Liver (tissue), 9 donors: Measurements from ENCODE around the gene FOXN3. TPM values are rescaled to one million over a fixed set of nuclear protein-coding genes. Genes with fewer than 3 reads are reported as not detected.

Experiments used
- DNase-seq: peaks from one replicate; pipeline ENCODE4 v3.0.0-alpha.2; 2017; ENCODE audit warnings: low spot score
- H3K27ac ChIP-seq, 2 donors: one replicate each; pipeline ENCODE4 v1.7.0; 2013; ENCODE audit warnings: inconsistent platforms in 2 of 2, low read length in 2 of 2, control low read depth in 1 of 2, low read depth in 1 of 2, mild to moderate bottlenecking in 1 of 2
- H3K27me3 ChIP-seq, 4 donors: one replicate each; pipeline versions ENCODE4 v1.6.1 to v1.7.0; 2013; ENCODE audit warnings: low read length in 3 of 4, inconsistent platforms in 1 of 4, mild to moderate bottlenecking in 1 of 4, moderate library complexity in 1 of 4; ENCODE audit not compliant: control insufficient read depth in 4 of 4, insufficient read depth in 4 of 4
- H3K36me3 ChIP-seq, 4 donors: one replicate each; pipeline versions ENCODE4 v1.6.1 to v1.7.0; 2013; ENCODE audit warnings: low read length in 3 of 4, mild to moderate bottlenecking in 3 of 4, low read depth in 1 of 4, moderate library complexity in 1 of 4; ENCODE audit not compliant: control insufficient read depth in 4 of 4, insufficient read depth in 3 of 4
- H3K4me1 ChIP-seq, 4 donors: one replicate each; pipeline versions ENCODE4 v1.6.1 to v1.7.0; 2013; ENCODE audit warnings: low read length in 3 of 4, mild to moderate bottlenecking in 3 of 4, moderate library complexity in 1 of 4; ENCODE audit not compliant: control insufficient read depth in 4 of 4, insufficient read depth in 4 of 4
- H3K4me3 ChIP-seq, 3 donors: one replicate each; pipeline versions ENCODE4 v1.6.1 to v1.7.0; 2013; ENCODE audit warnings: low read length in 3 of 3, control low read depth in 1 of 3, low read depth in 1 of 3, mild to moderate bottlenecking in 1 of 3
- H3K9ac ChIP-seq, 2 donors: one replicate each; pipeline ENCODE4 v1.7.0; 2013; ENCODE audit warnings: low read length in 2 of 2, mild to moderate bottlenecking in 2 of 2, moderate library complexity in 2 of 2, control low read depth in 1 of 2, low read depth in 1 of 2
- H3K9me3 ChIP-seq, 4 donors: one replicate each; pipeline versions ENCODE4 v1.6.1 to v1.7.0; 2013; ENCODE audit warnings: low read length in 3 of 4; ENCODE audit not compliant: control insufficient read depth in 4 of 4
- ATF3 ChIP-seq: IDR thresholded peaks from 2 replicates; pipeline ENCODE4 v1.6.1; 2016; ENCODE audit warnings: antibody characterized with exemption
- CTCF ChIP-seq: fragments of 150-350 bp; IDR thresholded peaks from 2 replicates; pipeline ENCODE4 v1.5.1; 2017; ENCODE audit warnings: improper control_type of control experiment, low read depth, low read length; ENCODE audit not compliant: missing input control
- EGR1 ChIP-seq, 2 donors: IDR thresholded peaks; 2 replicates each; pipeline ENCODE4 v1.6.1; 2016 to 2018; ENCODE audit warnings: antibody characterized with exemption in 2 of 2, low read depth in 2 of 2
- FOXA1 ChIP-seq: IDR thresholded peaks from 2 replicates; pipeline ENCODE4 v1.6.1; 2016; ENCODE audit warnings: antibody characterized with exemption
- FOXA2 ChIP-seq: IDR thresholded peaks from 2 replicates; pipeline ENCODE4 v1.6.1; 2016; ENCODE audit warnings: antibody characterized with exemption
- GABPA ChIP-seq, 2 donors: IDR thresholded peaks in 1 of 2; conservative IDR thresholded peaks in 1 of 2; 2 replicates each; pipeline ENCODE4 v1.6.1; 2016; ENCODE audit warnings: antibody characterized with exemption in 2 of 2, mild to moderate bottlenecking in 1 of 2, moderate library complexity in 1 of 2
- HNF4A ChIP-seq, 2 donors: conservative IDR thresholded peaks; 2 replicates each; pipeline ENCODE4 v1.6.1; 2016; ENCODE audit warnings: antibody characterized with exemption in 2 of 2, mild to moderate bottlenecking in 2 of 2
- HNF4G ChIP-seq: IDR thresholded peaks from 2 replicates; pipeline ENCODE4 v1.6.1; 2016; ENCODE audit warnings: antibody characterized with exemption
- JUND ChIP-seq, 2 donors: IDR thresholded peaks; 2 replicates each; pipeline ENCODE4 v1.6.1; 2016; ENCODE audit warnings: antibody characterized with exemption in 2 of 2
- MAX ChIP-seq: IDR thresholded peaks from 2 replicates; pipeline ENCODE4 v1.6.1; 2016; ENCODE audit warnings: antibody characterized with exemption
- NR2F2 ChIP-seq: IDR thresholded peaks from 2 replicates; pipeline ENCODE4 v1.6.1; 2016; ENCODE audit warnings: antibody characterized with exemption
- RAD21 ChIP-seq, 2 donors: IDR thresholded peaks; 2 replicates each; pipeline ENCODE4 v1.6.1; 2016; ENCODE audit warnings: antibody characterized with exemption in 2 of 2, mild to moderate bottlenecking in 2 of 2
- REST ChIP-seq: IDR thresholded peaks from 2 replicates; pipeline ENCODE4 v1.6.1; 2016; ENCODE audit warnings: antibody characterized with exemption, mild to moderate bottlenecking
- RXRA ChIP-seq, 2 donors: IDR thresholded peaks; 2 replicates each; pipeline ENCODE4 v1.6.1; 2017 to 2018; ENCODE audit warnings: antibody characterized with exemption in 2 of 2, mild to moderate bottlenecking in 1 of 2
- SP1 ChIP-seq: IDR thresholded peaks from 2 replicates; pipeline ENCODE4 v1.6.1; 2018; ENCODE audit warnings: antibody characterized with exemption, mild to moderate bottlenecking
- TAF1 ChIP-seq: conservative IDR thresholded peaks from 2 replicates; pipeline ENCODE4 v1.6.1; 2016; ENCODE audit warnings: antibody characterized with exemption, mild to moderate bottlenecking
- YY1 ChIP-seq: IDR thresholded peaks from 2 replicates; pipeline ENCODE4 v1.6.1; 2016; ENCODE audit warnings: antibody characterized with exemption, mild to moderate bottlenecking
- ZBTB33 ChIP-seq: IDR thresholded peaks from 2 replicates; pipeline ENCODE4 v1.6.1; 2016; ENCODE audit warnings: antibody characterized with exemption
- WGBS: extraction: QIAGEN DNeasy Blood & Tissue Kit; methylation state at CpG from one replicate; pipeline ENCODE4 v1.1.7; 2013; 5-methylcytosine and 5-hydroxymethylcytosine counted together
- polyA plus RNA-seq, 2 donors: library from polyadenylated mRNA; stranded (reverse) in 1 of 2; unstranded in 1 of 2; fragments of 200-250 nt in 1 of 2; fragments of >200 nt in 1 of 2; fragmentation: Nextera tagmentation in 1 of 2; extraction: Ambion mirVana in 1 of 2; gene quantifications; one replicate each; pipeline versions ENCODE4 v1.2.1 to v1.2.3, GENCODE V29; 2013 to 2015
- total RNA-seq, 2 donors: library from RNA; depleted of rRNA; stranded (reverse); fragments of >200 nt; gene quantifications; one replicate each; pipeline ENCODE4 v1.2.3, GENCODE V29; 2014
- donor health status: healthy.
- donor health status: healthy.
- donor health status: healthy.
- donor health status: healthy.
- donor health status: healthy.

The FOXN3 gene
- total and polyA plus RNA-seq, 4 donors, result 17.8 to 44.8 (median 35.3) TPM

GRCh38 chr14:89340200-89341181, 76.5 kb downstream of the FOXN3 start:
- Histone ChIP-seq H3K9ac (no peak overlapping the region), H3K4me3 (no peak overlapping the region), H3K27ac (peak overlapping the region; percentile 37 to 61), H3K27me3 (no peaks in the 10 kb centered on the region), H3K4me1 (peaks cover 7 to 32% (median 20%) of the 10 kb centered on the region in 4 donors), H3K36me3 (no peaks in the 10 kb centered on the region), H3K9me3 (no peaks in the 10 kb centered on the region)
- WGBS, result 60% methylated on average over 12 of the region's 12 CpGs
- TF ChIP-seq ATF3 (peak; percentile 60), FOXA1 (peak; percentile 87), RAD21 (IDR thresholded peaks at IDR 0.05) (peak; percentile 49 to 57), MAX (peak; percentile 76), HNF4G (peak; percentile 73), GABPA (IDR thresholded peaks at IDR 0.05 in 1 of 2, conservative IDR thresholded peaks at IDR 0.05 in 1 of 2) (no peak), FOXA2 (peak; percentile 92), TAF1 (peak; percentile 18), REST (peak; percentile 71), EGR1 (IDR thresholded peaks at IDR 0.05; ENCODE audit: low read depth in 2 of 2) (peak in 1 of 2 donors; percentile 96), HNF4A (conservative IDR thresholded peaks at IDR 0.05) (peak; percentile 95 to 96), JUND (IDR thresholded peaks at IDR 0.05) (peak; percentile 81 to 96), RXRA (IDR thresholded peaks at IDR 0.05) (peak; percentile 75 to 86), ZBTB33 (peak; percentile 80), SP1 (peak; percentile 90), YY1 (peak; percentile 75), NR2F2 (peak; percentile 45), CTCF (no peak)
- DNase-seq, result no peak
